ENCODE measurements around the gene ZSCAN29.

Gene ZSCAN29

DNA sequence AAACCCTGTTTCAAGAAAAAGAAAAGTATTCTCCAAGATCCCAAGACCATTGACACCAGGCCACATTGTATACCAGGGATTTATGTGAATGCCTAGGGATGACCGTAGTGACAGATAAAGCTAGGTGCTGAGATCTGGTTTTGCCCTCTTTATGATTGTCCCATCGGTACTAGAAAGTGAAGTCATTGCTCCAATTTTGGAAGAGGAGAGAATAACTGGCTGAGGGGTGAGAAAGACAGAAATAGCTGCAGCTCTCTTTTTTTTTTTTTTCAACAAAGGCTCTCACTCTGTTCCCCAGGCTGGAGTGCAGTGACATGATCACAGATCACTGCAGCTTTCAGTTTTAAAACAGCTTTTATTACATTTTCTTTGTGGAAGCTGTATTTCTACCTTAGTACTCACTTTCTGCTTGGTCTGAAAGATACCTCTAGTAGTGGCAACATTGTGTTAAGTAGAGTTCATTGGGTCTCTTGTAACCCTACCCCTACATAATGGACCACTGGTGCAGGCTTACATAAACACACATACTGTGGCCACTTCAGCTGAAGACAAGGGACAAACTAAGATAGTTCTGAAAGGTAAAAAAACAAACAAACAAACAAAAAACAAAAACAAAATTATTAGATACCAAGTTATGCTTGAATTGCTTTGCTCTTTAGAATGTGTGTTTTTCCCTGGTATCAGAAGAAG, 18.0 kb downstream of the ZSCAN29 start:
- DNase-seq (ENCODE audit: low read depth in 2 of 2) = no peak

- no peak for DNase-seq (ENCODE audit: low read depth in 2 of 2)
These were observed 23.7 kb downstream of the ZSCAN29 start for GRCh38 chr15:43347114-43347513.

- no peak for DNase-seq (ENCODE audit: low read depth in 2 of 2)
These were observed 24.5 kb downstream of the ZSCAN29 start for GRCh38 chr15:43346305-43346704.

DNA sequence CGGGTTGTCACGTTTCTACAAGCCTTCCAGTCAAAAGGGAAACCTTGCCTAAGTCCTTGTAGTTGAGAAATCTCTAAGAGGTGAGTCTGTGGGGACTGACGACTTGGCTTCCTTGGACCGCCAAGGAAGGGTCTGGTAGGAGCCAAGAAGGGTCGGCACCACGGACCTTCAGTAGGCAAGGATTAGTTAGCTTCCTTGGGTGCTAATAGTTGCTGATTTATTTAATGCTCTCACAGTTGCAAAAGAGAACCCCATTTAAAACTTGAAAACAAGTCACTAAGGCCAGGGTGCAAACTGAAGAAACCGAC, 40.1 kb downstream of the ZSCAN29 start:
- no peak for DNase-seq (ENCODE audit: low read depth in 2 of 2)

- DNase-seq (ENCODE audit: low read depth in 2 of 2) = peak; percentile 69 to 85
These were observed 40.7 kb downstream of the ZSCAN29 start, which contains the start of gene LCMT2 for GRCh38 chr15:43329960-43330779. Gene LCMT2 (minus strand): TSS chr15:43330573. CDS start chr15:43330489, 84 bp downstream.

- no peak for DNase-seq (ENCODE audit: low read depth in 2 of 2)
These were observed 41.5 kb downstream of the ZSCAN29 start for GRCh38 chr15:43329217-43329959.

GRCh38 chr15:43325039-43325684, 45.7 kb downstream of the ZSCAN29 start:
- DNase-seq (ENCODE audit: low read depth in 2 of 2) = no peak

- no peak for DNase-seq (ENCODE audit: low read depth in 2 of 2)
These were observed 51.7 kb downstream of the ZSCAN29 start for GRCh38 chr15:43318990-43319771.

GRCh38 chr15:43317566-43318184, 53.2 kb downstream of the ZSCAN29 start:
- no peak for DNase-seq (ENCODE audit: low read depth in 2 of 2)

DNA sequence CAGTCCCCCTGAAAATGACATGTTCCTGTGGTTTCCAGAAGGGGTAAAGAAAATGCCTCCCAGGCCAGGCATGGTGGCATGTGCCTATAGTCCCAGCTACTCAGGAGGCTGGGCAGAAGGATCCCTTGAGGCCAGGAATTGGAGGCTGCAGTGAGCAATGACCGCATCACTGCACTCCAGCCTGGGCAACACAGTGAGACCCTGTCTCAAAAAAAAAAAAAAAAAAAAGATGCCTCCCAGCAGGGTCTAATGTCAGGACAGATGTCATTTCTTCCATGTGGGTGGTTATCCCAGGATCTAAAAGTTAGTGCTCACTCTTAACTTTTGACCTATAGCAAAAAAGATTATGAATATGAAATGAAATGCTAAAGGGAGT, 53.9 kb downstream of the ZSCAN29 start:
- DNase-seq (ENCODE audit: low read depth in 2 of 2) = no peak

- DNase-seq (ENCODE audit: low read depth in 2 of 2) = no peak
These were observed 54.5 kb downstream of the ZSCAN29 start for GRCh38 chr15:43316016-43316970.

DNA sequence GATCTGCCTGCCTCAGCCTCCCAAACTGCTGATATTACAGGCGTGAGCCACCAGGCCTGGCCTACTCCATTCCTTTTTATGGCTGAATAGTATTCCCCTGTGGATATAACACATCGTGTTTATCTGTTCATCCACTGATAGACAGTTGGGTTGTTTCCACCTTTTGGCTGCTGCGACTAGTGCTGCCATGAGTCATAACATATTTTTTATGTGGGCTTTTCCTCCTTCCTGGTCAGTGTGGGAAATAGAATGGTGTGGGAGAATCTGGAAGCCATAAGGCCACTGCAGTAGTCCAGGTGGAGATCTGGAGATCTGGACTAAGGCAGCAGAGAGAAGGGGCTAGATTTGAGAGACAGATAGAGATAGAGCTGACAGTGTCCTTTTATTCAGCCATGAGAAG, 56.7 kb downstream of the ZSCAN29 start:
- no peak for DNase-seq (ENCODE audit: low read depth in 2 of 2)

- DNase-seq (ENCODE audit: low read depth in 2 of 2) = no peak
These were observed 58.5 kb downstream of the ZSCAN29 start for GRCh38 chr15:43312378-43312777.

Measured in stimulated activated CD8-positive, alpha-beta memory T cell treated with anti-CD3 and anti-CD28 coated beads, Interleukin-2, amount 100 ng/mL, for 48 hours (primary cell).